GM18873 (cell line): ENCODE results near the gene ALOX12B.
"Not testable (repeated sequence)": the region's sequence is repeated elsewhere in the genome, so short reads cannot be mapped to it uniquely, and the experiment has no call there.

Source experiments
- ATAC-seq: cut with Tn5 transposase; IDR thresholded peaks from one replicate; pipeline ENCODE4 v1.9.1; 2021; ENCODE audit warnings: mild to moderate bottlenecking, moderate library complexity, moderate number of reproducible peaks; ENCODE audit not compliant: unreplicated experiment, low FRiP score

The ALOX12B gene

DNA sequence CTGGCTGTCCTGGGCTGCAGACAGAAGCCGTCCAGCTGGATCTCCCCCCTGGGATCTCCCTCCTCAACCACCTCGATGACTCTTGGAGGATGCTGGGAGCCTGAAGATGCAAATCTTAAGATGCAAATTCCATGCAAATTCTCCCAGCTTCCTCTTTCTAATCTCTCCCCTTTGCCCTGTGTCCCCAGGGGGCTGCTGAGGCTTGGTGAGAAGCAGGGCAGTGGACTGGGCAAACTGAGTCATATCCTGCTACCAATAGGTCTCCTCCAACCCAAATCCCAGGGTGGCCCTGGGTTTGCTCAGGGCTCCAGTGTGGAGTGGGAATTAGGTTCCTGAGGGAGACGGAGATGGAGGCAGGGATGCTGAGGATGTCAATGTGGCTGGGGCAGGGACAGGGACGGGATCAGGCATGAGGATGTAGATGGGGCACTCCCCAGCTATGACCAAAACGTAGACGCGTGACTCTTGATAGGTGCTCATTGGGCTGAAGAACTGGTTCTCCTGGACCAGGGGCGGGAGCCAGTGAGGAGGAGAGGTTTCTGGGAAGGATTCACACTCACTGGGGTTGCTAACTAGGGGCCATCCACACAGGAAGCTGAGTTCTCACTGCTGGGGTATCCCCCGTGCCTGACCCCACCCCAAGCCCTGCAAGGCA, 3.6 kb upstream of the ALOX12B start:
- ATAC-seq: no peak

DNA sequence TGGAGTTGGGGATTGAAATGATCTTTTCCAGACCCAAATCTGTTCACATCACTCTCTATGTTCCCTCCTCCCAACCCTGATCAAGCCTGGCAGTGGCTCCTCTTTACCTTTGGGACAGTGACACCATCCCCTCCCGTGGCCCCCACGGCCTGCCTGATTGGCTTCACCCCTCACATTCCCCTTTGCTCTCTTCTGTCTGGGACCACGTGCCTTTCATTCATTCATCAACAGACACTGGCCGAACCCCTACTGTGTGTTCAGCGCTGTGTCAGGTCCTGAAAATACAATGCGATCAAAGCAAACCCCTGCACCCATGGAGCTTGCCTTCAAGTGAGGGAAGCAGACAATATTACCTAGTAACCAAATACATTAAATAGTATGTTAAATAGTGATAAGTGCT, 2.2 kb upstream of the ALOX12B start:
- no peak for ATAC-seq

DNA sequence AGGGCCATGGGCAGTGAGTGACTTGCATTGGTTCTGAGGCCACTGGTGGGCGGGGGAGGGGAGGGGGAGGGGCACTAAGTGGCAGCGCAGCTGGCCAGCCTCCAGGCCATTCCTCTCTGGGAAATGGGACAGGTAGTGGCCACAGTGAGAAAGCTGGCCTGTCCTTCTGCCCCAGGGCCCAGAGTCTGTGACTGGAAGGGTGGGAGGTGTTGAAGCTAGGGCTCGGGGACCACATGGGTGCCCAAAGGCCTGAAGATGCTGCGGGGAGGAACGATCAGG, 375 bp upstream of the ALOX12B start:
- no peak for ATAC-seq

DNA sequence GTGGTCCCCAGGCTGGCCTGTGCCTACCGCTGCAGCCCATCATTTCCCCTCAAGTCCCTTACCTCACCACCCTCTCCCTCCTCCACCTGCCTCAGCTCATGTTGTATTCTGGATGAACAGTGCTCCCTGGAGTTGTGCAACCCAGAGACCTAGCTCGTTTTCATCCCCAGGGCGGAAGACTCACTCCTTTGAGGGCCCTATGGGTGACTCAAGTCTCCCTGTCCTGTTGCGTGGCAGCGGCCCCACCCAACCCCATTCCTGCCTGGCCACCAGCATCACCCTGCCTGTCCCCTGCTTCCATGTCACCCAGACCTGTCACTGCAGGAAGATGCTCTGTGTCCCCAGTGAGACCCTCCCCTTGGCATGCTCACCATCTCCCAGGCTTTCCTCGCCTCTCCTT, 3.3 kb downstream of the ALOX12B start:
- ATAC-seq: no peak

DNA sequence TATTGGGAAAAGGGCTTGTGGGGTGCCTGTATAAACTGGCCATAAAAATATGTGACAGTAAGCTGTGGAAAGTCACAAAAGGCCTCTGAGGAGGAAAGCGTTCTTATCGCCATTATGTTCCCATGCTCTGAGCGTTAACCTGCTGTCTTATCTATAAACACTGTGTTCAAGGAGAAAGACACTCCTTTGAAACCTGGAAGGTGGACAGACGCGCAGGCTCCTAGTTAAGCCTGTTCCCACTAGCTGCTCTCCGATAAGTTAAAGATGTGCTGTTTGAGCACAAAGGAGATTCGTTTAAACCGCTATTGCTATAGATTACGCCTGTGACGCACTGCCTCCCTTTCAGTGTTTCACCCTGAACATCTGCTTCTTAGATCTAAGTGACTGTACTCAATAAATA, 5.2 kb downstream of the ALOX12B start:
- no peak for ATAC-seq

DNA sequence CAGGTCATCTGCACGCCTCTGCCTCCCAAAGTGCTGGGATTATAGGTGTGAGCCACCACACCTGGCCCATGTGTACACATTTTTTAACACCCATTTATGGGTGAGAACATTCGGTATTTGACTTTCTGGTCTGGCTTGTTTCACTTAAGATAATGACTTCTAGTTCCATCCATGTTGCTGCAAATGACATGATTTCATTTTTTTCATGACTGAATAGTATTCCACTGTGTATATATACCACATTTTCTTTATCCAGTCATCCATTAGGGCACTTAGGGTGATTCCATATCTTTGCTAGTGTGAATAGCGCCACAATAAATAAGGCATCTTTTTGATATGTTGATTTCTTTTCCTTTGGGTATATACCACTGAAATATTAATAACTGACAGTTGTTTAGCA, 5.6 kb downstream of the ALOX12B start:
- ATAC-seq: no peak

DNA sequence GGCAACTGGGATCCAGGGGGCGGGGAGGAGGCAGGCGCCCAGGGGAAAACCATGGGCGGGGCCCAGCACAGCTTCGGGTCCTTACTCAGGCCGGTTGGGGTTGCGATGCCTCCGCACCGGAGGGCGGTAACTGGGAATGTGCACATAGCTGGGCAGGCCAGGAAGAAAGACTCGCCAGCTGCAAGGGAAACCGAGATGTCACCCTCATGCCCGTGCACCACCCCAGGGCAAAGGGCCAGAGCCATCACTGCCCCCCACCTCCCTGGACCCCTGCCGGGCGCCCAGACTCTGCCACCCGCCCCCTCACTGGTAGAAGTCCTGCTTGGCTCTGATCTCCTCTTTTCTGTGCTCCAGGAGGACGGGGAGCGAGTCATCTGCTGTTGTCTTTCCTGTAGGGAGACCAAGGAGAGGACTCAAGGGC, 6.7 kb downstream of the ALOX12B start:
- ATAC-seq: no peak

DNA sequence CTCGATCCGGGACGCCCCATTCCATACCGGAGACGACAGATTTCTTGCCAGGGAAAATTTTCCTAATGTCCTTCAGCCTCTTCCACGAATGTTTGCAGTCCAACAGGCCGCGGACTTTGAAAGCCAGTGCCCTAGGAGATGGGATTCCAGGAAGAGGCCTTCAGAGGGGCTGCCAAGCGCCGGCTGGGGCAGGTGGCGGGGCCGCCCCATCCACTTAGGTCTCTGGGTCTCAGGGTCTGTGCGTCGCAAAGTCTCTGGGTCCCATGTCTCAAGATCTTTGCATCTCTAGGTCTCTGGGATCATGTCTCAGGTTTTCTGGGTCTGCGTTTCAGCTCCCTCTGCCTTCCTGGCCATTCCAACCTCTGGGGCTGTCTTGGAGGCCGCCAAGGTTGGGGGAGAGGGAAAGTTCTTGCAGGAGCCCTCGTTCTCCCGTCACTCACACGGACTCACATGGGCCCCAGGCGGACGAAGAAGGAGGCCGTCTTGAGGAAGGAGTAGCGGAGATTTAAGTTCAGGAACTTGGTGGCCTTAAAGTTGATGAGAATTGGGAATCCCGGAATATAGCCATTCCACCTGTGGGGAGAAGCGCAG, 7.2 kb downstream of the ALOX12B start:
- ATAC-seq: no peak

DNA sequence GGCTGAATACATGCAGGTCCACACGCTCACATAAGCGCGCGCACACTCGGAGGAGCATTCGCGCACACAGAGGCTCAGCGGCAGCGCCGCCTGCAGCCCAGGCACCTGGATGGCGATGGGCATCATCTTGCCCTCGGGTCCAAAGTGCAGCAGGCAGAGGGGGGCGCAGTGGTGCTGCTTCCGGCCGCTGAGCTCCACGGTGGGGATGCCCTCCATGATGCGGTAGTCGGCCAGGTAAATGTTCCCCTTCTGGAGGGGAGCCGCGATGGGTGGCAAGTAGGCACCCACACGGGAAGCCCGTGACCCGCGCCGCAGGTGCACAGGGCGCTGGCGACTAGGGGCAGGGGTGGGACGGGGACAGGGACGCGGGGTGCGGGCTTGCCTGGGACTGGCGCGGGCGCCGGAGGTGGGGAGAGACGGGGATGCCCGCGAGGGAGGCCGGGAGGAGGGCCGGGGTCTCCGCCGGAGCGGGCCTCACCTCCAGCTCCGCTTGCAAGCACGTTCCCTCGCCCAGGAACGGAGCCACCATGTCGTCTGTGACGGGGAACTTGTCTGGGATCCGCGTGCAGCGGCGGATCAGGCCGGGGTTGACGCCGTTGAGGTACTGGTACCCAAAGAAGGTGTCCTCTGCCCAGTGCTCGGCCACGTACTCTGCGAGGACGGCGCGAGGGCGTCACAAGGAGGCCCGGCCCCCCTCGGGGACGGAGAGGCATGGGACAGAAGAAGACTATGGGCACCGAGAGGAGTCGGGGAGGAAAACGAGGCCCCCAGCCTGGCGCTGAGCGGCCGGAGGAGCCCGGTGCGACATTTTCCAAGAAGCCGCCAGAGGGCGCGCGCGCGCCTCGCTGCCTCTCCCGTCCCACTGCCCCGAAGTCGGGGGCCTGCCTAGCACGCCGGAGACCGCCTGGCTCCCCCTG, 8.0 kb downstream of the ALOX12B start:
- no peak for ATAC-seq

DNA sequence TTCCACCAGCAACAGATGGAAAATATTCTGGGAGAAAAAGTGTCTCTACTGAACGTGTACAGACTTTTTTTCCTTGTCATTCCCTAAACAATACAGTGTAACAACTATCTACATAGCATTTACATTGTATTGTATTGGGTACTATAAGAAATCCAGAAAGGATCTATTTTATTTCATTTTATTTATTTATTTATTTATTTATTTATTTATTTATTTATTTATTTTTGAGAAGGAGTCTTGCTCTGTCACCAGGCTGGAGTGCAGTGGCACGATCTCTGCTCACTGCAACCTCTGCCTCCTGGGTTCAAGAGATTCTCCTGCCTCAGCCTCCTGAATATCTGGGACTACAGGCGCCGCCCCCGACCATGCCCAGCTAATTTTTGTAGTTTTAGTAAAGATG, 9.6 kb downstream of the ALOX12B start:
- ATAC-seq: not testable (repeated sequence)

DNA sequence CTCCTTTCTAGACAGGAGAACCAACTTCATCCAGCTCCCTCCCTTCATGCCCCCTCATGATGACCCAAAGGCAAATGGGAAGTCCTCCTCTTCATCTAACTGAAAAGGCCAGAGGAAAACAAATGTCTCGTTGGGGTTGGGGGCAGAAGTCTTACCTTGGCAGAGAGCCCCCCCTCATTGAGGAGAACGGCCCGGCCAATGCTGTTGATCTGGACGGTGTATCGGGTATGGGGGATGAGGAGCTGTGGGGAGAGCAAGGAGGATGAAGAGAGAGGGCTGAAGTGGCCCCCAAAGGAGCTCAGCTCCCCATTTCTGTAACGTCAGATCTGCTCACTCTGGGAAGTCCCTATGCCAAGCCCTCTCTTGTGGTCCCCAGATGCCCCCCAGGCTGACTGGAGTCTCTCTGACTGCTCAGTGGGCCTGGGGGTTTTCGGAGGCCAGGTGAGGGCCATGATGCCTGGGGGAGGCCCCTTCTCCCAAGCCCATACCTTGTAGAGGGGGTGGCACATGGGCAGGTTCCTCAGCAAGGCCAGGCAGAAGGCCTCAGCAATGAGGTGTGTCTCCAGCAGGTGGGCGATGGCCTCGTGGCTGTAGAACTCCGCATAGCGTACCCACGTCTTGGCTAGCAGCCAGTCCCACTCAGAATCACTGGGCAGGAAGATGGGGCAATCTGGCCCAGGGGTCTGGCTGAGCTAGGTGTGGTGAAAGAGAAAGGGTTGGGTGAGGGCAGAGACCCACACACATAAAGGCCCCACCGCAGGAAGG, 10.8 kb downstream of the ALOX12B start:
- no peak for ATAC-seq

DNA sequence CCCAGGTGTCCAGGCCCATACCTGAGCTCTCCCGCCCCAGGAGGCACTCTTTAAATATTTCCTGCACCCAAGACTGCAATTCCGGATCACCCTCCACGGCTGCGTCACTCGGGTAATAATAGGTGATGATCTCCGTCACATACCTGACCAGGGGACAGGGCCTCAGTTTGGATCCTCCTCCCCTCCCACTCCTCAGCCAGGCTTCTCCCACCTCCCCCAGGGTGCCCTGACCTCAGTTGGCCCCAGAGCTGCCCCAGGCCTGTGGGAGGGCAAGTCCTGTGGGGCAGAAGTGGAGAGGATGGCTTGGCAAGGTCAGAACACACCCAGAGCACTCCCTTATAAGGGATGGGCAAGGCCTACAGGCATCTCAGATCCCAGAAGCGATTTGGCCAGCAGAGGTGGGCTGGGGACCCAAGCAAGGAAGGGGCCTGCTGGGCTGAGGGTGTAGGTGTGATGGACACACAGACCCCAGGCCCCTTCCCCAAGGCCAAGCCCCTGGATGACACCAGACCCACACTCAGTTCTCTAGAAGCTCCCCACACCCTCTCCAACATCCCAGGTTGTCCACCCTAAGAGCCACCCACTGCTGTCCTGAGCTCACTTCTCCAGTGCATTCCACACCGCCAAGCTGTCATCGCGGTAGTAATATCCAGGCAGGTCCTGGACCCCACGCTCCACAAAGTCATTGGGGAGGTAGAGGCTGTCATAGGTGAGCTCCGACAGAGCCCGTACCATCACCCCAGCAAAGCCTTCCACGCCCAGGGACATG, 11.8 kb downstream of the ALOX12B start:
- ATAC-seq: no peak

DNA sequence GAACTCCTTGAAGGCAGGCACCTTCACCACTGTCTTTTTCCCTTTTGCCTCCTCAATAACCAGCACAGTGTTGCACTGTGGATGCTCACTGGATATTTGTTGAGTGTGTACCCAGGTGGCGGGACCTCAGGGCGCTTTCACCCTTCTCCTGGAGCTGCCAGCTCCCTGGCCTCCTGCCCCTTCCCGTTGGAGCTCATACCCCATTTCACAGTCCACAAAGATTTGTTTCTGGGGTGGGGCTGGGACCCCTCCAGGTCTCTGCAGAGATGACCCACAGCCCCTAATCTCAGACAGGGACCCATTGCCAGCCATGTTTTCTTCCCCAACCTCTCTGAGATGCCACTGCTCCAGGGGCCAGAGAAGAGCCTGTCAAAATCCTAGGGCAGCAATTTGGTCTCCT, 12.4 kb downstream of the ALOX12B start:
- ATAC-seq: no peak

DNA sequence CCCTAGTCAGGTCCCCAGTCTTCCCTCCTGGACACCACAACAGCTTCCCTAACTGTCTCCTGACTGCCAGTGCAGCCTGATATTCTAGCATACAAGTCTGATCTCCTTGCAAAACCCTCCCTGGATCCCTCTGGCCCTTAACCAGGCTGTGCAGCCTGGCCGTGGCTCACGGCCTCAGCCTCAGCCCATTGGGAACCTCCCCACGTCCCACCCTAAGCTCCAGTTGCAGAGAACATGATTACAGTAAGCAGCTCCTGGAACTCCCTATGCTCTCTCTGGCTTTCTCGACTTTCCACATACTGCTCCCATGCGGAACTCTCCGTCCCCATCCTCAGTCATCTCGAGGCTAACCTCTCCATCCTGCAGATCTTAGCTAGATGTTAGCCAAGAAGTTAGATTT, 13.0 kb downstream of the ALOX12B start:
- no peak for ATAC-seq

DNA sequence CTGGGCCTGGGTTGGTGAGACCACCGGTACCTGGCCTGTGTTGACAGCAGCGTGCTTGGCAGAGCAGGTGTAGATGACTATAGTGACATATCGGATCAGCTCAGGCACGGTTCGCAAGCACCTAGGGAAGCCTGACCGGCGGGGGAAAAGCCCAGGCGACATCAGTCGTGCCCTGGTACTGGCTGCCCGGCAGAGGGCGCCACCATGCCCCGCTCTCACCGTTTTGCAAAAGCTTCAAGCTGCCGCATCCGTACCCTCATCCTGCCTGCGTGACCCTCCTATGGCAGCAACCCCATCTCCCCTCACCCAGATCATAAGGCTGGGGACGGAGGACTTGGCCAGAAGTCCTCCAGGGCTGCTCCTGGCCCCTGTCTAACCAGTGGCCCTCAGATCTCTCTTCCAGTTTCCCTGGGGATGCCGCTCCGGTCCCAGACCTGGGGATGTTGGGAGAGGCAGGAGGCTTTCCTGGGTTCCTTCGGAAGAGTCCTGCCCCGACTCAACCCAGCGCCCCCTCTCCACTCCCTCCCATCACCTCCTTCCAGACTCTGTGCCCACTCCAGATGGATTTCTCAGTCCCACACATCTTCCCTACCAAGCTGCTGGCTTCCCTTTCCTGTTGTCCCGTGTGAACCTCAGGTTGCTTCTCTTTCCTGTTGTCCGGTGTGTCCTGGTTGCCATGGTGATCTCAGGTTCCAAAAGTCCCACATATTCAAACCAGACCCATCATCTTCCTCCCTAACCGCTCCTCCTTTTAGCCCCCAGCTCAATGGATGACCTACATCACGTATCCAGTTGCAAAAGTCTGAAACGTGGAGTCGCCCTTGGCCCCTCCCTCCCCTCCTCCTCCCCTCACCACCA, 13.7 kb downstream of the ALOX12B start:
- no peak for ATAC-seq

DNA sequence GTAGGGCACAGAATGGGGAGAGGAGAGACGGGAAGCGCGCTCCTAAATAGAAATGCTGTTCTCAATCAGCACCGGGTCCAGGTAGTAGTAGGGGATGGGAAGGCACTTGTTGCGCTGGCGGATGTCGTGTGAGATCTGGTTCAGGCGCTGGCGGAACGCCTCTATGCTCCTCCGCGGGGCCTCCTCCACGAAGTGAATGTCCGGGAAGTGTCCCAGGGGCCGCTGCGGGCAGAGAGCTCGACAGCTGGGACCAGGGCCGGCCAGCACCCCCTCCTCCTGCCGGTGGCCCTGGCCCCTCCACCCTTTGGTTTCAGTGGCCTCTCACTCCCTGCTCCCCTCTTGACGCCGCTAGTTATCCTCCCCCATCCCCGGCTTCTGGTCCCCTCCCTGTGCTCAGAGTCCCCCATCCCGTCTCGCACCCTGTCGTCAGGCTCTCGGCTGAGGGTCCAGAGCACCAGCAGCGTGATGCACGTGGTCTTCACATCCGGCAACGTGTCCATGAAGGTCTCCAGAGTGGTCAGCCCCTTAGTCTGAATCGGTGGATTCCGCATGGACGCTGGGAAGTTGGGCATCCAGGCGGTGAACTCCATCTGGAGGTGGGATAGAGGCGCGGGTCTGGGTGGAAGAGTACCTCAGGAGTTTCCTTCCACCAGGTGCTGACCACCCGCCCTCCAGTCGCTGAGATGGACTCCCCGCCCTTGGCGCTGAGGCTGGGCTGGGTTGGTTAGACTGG, 14.6 kb downstream of the ALOX12B start:
- ATAC-seq: no peak

DNA sequence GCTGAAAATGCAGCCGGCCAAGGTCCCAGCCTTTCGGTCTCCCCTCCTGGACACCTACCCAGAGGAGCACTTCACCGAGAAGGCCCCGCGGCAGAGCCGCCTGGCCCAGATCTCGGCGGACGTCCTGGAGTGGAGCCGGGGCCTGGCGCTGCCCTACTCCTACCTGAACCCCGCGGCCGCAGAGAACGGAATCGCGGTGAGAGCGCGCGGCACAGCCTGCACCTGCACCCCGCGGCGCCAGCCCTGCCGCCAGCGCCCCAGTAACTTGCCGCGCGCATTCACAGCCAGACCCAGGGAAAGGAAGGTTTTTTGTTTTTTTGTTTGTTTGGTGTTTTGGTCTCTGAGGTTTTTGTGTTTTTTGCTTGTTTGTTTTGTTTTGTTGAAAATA, 15.2 kb downstream of the ALOX12B start:
- ATAC-seq: no peak

DNA sequence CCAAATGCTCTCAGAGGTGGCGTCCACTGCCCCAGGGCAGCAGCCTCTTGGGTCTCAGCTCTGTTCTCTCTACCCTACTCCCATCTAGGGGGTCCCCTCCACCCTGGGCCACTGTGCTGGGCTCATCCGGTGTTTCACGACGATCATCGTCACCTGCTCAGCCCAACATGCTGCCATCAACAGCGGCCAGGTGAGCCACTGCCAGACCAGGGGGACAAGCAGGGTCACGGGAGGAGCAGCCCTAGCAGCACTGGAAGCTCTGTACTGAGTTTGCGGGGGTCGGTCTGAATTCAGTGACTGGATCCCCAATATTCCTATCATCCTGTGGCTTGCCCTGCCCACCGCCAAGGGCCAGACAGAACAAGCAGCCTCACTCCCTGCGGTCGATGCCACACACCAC, 16.0 kb downstream of the ALOX12B start:
- ATAC-seq: no peak

DNA sequence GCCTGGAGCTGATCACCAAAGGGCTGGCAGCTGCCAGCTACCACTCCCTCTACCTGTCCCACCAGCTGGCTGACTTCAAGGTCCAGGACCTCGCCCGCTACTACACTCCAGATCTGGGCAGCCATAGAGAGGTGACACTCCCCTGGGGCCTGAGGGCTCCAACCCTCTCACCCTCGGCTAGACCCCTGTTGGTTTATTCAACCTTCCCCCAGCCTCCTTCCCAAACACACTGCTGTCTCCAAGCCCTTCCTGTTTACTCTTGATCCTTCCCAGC, 18.0 kb downstream of the ALOX12B start:
- ATAC-seq: no peak
